ENCODE data around the gene PRDX6. TPM values are rescaled to one million over a fixed set of nuclear protein-coding genes. Genes with fewer than 3 reads are reported as not detected.

Gene PRDX6
- total RNA-seq: 163 TPM

- Histone ChIP-seq H3K4me3 (peak within 1 kb of the TSS; percentile 88 to 95), H3K27ac (peak within 1 kb of the TSS; percentile 99), H3K4me1 (peaks cover 12 to 37% of the 10 kb centered on the region in 2 donors), H3K27me3 (no peaks in the 10 kb centered on the region), H3K36me3 (peaks cover 14 to 18% of the 10 kb centered on the region in 2 donors), H3K9me3 (no peaks in the 10 kb centered on the region)
- peak; percentile 60 to 94 for DNase-seq (ENCODE audit: low spot score in 2 of 2)
- TF ChIP-seq, protein P1, sequence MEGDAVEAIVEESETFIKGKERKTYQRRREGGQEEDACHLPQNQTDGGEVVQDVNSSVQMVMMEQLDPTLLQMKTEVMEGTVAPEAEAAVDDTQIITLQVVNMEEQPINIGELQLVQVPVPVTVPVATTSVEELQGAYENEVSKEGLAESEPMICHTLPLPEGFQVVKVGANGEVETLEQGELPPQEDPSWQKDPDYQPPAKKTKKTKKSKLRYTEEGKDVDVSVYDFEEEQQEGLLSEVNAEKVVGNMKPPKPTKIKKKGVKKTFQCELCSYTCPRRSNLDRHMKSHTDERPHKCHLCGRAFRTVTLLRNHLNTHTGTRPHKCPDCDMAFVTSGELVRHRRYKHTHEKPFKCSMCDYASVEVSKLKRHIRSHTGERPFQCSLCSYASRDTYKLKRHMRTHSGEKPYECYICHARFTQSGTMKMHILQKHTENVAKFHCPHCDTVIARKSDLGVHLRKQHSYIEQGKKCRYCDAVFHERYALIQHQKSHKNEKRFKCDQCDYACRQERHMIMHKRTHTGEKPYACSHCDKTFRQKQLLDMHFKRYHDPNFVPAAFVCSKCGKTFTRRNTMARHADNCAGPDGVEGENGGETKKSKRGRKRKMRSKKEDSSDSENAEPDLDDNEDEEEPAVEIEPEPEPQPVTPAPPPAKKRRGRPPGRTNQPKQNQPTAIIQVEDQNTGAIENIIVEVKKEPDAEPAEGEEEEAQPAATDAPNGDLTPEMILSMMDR (IDR thresholded peaks at IDR 0.05): no peak
- intact Hi-C loops (cut with DNase I): loop anchor here (1.0 to 10.0 kb wide), 7 partner anchors 47 to 1527 kb away; partner anchors contain the start of genes CENPL, DARS2, GAS5 and KLHL20
These were observed at the start of gene PRDX6 for GRCh38 chr1:173477286-173478093. TSS of gene PRDX6 (plus strand) at chr1:173477335. CDS start at chr1:173477398, 63 bp downstream.

GRCh38 chr1:173429471-173430402, 47.4 kb upstream of the PRDX6 start:
- H3K27ac ChIP-seq: peak overlapping the region; percentile 75 to 85
- no peaks in the 10 kb centered on the region for H3K36me3 ChIP-seq
- DNase-seq (ENCODE audit: low spot score in 2 of 2): peak; percentile 49 to 95
- H3K4me1 ChIP-seq: peaks cover 0 to 14% of the 10 kb centered on the region in 2 donors
- H3K27me3 ChIP-seq: no peaks in the 10 kb centered on the region
- peak overlapping the region; percentile 34 to 46 for H3K4me3 ChIP-seq
- intact Hi-C loops (cut with DNase I): loop anchor here (1.0 to 10.0 kb wide), 4 partner anchors 48 to 595 kb away; partner anchors contain the start of genes CENPL, DARS2, KLHL20 and PRDX6
- TF ChIP-seq, protein P1 (IDR thresholded peaks at IDR 0.05): peak; percentile 48 to 69 (median 48)
- H3K9me3 ChIP-seq: no peaks in the 10 kb centered on the region

DNA sequence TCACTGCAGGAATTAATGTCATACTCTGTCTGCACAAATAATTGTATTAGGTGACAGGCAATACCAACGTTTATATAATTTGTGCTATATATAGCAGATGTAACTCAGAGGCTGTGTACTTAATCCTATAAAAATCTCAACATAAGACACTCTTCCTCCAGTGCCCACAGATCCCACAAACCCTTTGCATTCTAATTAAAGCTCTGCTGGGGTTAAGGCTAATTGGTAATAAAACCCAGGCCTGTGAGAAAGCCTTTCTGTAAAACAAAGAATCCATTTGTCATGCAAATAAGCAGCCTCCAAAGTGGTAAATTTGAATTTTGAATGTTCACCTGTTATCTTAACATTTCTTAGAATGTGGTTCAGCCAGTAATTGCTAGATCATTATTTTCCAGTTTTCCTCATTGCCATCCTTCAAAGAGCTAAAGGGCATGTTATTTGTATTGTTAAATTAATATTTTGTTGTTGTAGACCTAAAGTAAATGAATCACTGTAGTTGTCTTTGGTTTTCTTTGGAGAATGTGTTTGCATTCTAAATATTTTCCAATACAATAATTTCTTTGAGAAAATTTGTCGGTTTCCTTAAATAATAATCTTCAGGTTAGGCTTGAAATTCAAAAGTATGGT, 46.3 kb upstream of the PRDX6 start:
- no peak for DNase-seq (ENCODE audit: low spot score in 2 of 2)
- intact Hi-C loops (cut with DNase I): loop anchor here (1.0 kb wide), 2 partner anchors 47 to 394 kb away; partner anchors contain the start of genes CENPL, DARS2 and PRDX6
- no peak overlapping the region for H3K4me3 ChIP-seq

DNA sequence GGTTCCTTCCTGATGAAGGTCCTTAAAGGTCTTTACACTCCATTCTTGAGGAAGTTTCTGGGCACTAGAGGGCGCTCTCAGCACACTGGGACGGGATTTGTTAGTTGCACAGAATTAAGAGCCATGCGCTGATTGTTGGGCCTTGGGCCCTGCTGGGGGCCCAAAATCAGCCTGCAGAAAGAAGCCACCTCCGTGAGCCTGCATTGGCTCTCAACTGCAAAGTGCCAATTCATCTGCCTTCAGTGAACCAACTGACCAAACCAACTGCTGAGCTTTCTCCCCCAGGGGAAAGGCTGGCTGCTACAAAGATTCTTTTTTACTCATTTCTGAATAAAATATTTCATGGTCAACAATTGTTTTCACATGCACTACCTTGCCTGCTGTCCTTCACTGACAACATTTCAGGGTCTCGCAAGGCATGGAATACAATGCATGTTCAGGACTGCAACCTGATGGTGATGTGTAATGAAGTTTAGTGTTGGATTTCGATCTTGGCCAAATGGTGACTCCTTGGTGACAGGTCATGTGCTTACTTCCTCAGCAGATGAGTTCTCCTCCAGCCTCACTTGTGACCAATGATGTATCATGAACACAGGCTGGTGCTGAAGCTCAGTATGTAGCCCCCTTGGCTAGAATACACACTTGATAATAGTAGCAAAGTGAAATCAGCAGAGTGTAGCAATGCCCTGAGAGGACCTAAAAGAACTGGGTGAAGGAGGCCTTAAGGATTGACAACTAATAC, 45.7 kb upstream of the PRDX6 start:
- peak overlapping the region in 1 of 2 donors; percentile 28 for H3K27ac ChIP-seq
- H3K4me3 ChIP-seq: no peak overlapping the region
- no peaks in the 10 kb centered on the region for H3K36me3 ChIP-seq
- intact Hi-C loops (cut with DNase I): no loop called here
- no peaks in the 10 kb centered on the region for H3K9me3 ChIP-seq
- peak; percentile 67 to 96 for DNase-seq (ENCODE audit: low spot score in 2 of 2)
- peaks cover 0 to 14% of the 10 kb centered on the region in 2 donors for H3K4me1 ChIP-seq
- no peaks in the 10 kb centered on the region for H3K27me3 ChIP-seq
- TF ChIP-seq, protein P1 (IDR thresholded peaks at IDR 0.05): peak; percentile 53 to 94 (median 86)

More for the DNA sequence above, 46.3 kb upstream of the PRDX6 start:
- Histone ChIP-seq H3K27me3 (no peaks in the 10 kb centered on the region), H3K4me1 (peaks cover 0 to 14% of the 10 kb centered on the region in 2 donors), H3K36me3 (no peaks in the 10 kb centered on the region), H3K9me3 (no peaks in the 10 kb centered on the region), H3K27ac (peak overlapping the region; percentile 75 to 85)
- TF ChIP-seq, protein P1 (IDR thresholded peaks at IDR 0.05): no peak

All from ascending aorta (tissue), 2 donors.